ENCODE data around the gene CDH23. TPM values are rescaled to one million over a fixed set of nuclear protein-coding genes. Genes with fewer than 3 reads are reported as not detected.

The CDH23 gene
- polyA plus RNA-seq, 1 experiment: 0.01 TPM

DNA sequence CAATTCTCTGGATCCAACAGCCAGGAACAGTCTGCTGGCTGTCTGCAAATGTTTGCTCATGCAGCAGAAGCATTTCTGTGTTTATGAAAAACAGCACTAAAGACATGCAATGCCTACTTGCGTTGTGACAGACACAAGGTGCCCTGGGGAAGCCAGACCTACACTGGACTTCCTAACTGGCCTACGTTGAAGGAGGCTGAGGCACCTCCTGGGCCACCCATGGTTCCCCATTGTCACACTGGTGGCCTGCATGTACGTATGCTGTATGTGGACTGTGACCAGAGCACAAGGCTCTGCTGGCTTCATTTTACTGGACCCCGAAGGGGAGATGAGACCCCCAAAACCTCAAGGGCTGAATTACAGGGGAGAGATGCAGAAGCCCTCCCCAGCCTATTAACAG, 426.6 kb downstream of the CDH23 start:
- ChIA-PET CTCF (no interaction called here), POLR2A (interaction anchor here (1.3 kb wide), 1 partner anchor 28 kb away, joined by 7 read pairs; the partner anchor contains the start of gene PSAP)
- no peaks in the 10 kb centered on the region for H3K9me3 ChIP-seq (ENCODE audit: control insufficient read depth, insufficient read depth, low read length)
- H3K27me3 ChIP-seq (ENCODE audit: control insufficient read depth, insufficient read depth, low read length): no peaks in the 10 kb centered on the region
- H3K27ac ChIP-seq (ENCODE audit: low read depth, low read length): no peak overlapping the region
- no peak overlapping the region for H3K4me3 ChIP-seq (ENCODE audit: low read depth, low read length)
- no peak for DNase-seq (ENCODE audit: low read depth, low spot score)
- TF ChIP-seq, protein P1, sequence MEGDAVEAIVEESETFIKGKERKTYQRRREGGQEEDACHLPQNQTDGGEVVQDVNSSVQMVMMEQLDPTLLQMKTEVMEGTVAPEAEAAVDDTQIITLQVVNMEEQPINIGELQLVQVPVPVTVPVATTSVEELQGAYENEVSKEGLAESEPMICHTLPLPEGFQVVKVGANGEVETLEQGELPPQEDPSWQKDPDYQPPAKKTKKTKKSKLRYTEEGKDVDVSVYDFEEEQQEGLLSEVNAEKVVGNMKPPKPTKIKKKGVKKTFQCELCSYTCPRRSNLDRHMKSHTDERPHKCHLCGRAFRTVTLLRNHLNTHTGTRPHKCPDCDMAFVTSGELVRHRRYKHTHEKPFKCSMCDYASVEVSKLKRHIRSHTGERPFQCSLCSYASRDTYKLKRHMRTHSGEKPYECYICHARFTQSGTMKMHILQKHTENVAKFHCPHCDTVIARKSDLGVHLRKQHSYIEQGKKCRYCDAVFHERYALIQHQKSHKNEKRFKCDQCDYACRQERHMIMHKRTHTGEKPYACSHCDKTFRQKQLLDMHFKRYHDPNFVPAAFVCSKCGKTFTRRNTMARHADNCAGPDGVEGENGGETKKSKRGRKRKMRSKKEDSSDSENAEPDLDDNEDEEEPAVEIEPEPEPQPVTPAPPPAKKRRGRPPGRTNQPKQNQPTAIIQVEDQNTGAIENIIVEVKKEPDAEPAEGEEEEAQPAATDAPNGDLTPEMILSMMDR (IDR thresholded peaks at IDR 0.05; ENCODE audit: low read depth, low read length): no peak

DNA sequence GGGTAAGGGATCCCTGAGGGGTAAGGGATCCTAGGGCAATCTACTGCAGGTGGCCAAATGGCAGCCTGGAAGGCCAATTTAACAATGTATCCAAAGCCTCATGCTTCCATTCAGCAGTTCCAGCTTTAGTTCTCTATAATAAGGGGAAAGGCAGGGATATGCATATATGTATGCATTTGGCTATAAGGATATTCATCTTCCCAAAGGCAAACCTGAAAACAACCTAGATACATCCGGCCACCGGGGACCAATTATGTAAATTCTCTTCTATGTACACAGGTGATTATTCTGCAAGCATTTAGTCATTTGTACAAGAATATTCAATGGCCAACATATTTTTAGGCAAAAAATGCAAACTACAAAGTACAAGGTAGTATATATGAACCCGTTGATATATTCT, 427.6 kb downstream of the CDH23 start:
- no peak for DNase-seq (ENCODE audit: low read depth, low spot score)
- Histone ChIP-seq H3K4me3 (ENCODE audit: low read depth, low read length) (no peak overlapping the region), H3K9me3 (ENCODE audit: control insufficient read depth, insufficient read depth, low read length) (no peaks in the 10 kb centered on the region), H3K27ac (ENCODE audit: low read depth, low read length) (no peak overlapping the region), H3K27me3 (ENCODE audit: control insufficient read depth, insufficient read depth, low read length) (no peaks in the 10 kb centered on the region)
- POLR2A ChIA-PET: no interaction called here
- TF ChIP-seq, protein P1 (IDR thresholded peaks at IDR 0.05; ENCODE audit: low read depth, low read length): no peak
- CTCF ChIA-PET: interaction anchor here (1.1 to 1.5 kb wide), 2 partner anchors 12 to 72 kb away, joined by 3 to 6 read pairs; no protein-coding TSS in a partner anchor

DNA sequence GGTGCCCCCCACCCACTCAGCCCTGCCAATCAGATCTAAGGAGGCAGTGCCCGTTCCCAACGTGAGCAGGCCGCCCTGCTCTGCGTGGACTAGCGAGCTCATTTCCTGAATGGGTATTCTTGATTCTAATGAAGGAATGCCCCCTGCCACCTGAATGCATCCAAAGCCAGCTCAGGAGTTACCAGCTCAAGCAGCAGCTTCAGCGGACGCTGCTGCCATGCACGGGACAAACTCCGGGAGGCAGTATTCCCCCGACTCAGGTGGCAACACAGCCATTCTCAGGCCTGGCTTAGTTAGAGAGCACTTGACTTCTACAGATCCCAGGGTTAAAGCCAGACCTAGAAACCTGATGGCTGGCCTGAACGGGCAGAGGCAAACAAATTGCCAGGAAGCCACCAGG, 428.5 kb downstream of the CDH23 start:
- no peak overlapping the region for H3K27ac ChIP-seq (ENCODE audit: low read depth, low read length)
- no peak overlapping the region for H3K4me3 ChIP-seq (ENCODE audit: low read depth, low read length)
- DNase-seq (ENCODE audit: low read depth, low spot score): no peak
- CTCF ChIA-PET: interaction anchor here (1.1 to 1.5 kb wide), 2 partner anchors 13 to 71 kb away, joined by 3 to 6 read pairs; no protein-coding TSS in a partner anchor
- H3K9me3 ChIP-seq (ENCODE audit: control insufficient read depth, insufficient read depth, low read length): no peaks in the 10 kb centered on the region
- no peaks in the 10 kb centered on the region for H3K27me3 ChIP-seq (ENCODE audit: control insufficient read depth, insufficient read depth, low read length)
- POLR2A ChIA-PET: no interaction called here
- TF ChIP-seq, protein P1 (IDR thresholded peaks at IDR 0.05; ENCODE audit: low read depth, low read length): no peak

DNA sequence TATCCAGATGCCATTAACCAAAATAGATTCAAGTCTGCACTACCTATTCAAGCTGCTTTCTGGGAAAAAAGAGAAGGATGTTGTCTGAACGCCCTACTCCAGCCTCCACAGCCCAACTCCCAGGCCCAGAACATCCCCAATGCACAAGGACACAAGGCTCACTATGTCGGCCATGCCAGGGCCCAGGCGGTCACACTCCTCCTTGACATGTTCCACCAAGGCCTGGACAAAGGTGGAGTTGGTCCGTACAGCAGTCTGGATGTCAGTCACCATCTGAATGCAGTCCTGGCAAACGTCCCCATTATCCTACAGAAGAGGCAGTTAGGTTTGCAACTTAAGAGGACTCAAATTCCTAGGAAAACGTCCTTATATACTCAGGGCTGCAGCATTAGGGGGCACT, 431.1 kb downstream of the CDH23 start:
- POLR2A ChIA-PET: no interaction called here
- DNase-seq (ENCODE audit: low read depth, low spot score): no peak
- TF ChIP-seq, protein P1 (IDR thresholded peaks at IDR 0.05; ENCODE audit: low read depth, low read length): no peak
- CTCF ChIA-PET: no interaction called here
- H3K4me3 ChIP-seq (ENCODE audit: low read depth, low read length): no peak overlapping the region
- H3K9me3 ChIP-seq (ENCODE audit: control insufficient read depth, insufficient read depth, low read length): no peaks in the 10 kb centered on the region
- H3K27me3 ChIP-seq (ENCODE audit: control insufficient read depth, insufficient read depth, low read length): no peaks in the 10 kb centered on the region
- no peak overlapping the region for H3K27ac ChIP-seq (ENCODE audit: low read depth, low read length)

DNA sequence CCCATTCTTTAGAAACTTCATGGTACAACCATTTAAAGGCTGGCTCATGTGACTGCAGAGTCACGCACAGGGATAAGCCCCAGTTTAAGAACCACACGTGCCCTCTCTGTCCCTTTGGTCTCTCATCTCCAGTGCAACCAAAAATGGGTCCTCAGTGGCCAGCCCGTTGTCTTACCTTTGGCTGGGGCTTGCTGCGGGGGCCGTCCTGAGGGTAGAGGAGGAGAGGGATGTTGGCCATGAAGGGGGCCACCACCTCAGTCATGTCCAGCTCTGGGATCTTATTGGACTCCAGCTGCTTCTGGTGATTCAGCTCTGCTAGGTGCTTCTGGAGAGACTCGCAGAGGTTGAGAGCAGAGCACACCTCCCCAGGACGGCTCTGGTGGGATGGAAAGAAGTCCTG, 432.0 kb downstream of the CDH23 start:
- Histone ChIP-seq H3K27me3 (ENCODE audit: control insufficient read depth, insufficient read depth, low read length) (no peaks in the 10 kb centered on the region), H3K4me3 (ENCODE audit: low read depth, low read length) (no peak overlapping the region), H3K9me3 (ENCODE audit: control insufficient read depth, insufficient read depth, low read length) (no peaks in the 10 kb centered on the region), H3K27ac (ENCODE audit: low read depth, low read length) (no peak overlapping the region)
- CTCF ChIA-PET: no interaction called here
- TF ChIP-seq, protein P1 (IDR thresholded peaks at IDR 0.05; ENCODE audit: low read depth, low read length): no peak
- POLR2A ChIA-PET: no interaction called here
- no peak for DNase-seq (ENCODE audit: low read depth, low spot score)
